Measurements from ENCODE around the gene TNS3. TPM values are rescaled to one million over a fixed set of nuclear protein-coding genes. Genes with fewer than 3 reads are reported as not detected.
"Not testable (repeated sequence)": the region's sequence is repeated elsewhere in the genome, so short reads cannot be mapped to it uniquely, and the experiment has no call there.

Gene TNS3
- total RNA-seq, 5 donors from 2014 or later (not counting 1 experiment from before 2014, with no cell fraction given): 0.58 to 3.7 (median 2.0) TPM

- Histone ChIP-seq H3K27ac (ENCODE audit: low read length) (no peak overlapping the region), H3K4me3 (ENCODE audit: control insufficient read depth in 1 of 2, extremely low read depth in 1 of 2, low read length in 1 of 2) (no peak overlapping the region), H3K36me3 (ENCODE audit: control insufficient read depth in 2 of 2, extremely low read depth in 1 of 2, insufficient read depth in 1 of 2, low read length in 1 of 2) (no peaks in the 10 kb centered on the region), H3K9me3 (no peaks in the 10 kb centered on the region), H3K4me1 (ENCODE audit: control insufficient read depth in 1 of 2, extremely low read depth in 1 of 2, insufficient read depth in 2 of 2, low read length in 2 of 2) (no peaks in the 10 kb centered on the region), H3K27me3 (replicated peaks in 1 of 2; ENCODE audit: control insufficient read depth in 2 of 2, extremely low read depth in 1 of 2, insufficient read depth in 2 of 2, low read length in 1 of 2) (peaks cover 0 to 4% of the 10 kb centered on the region in 2 experiments)
- ChIA-PET POLR2A (no interaction called here), CTCF (no interaction called here)
- no peaks in the 10 kb centered on the region for H3K36me3 Mint-ChIP-seq
- no peak overlapping the region for H3K4me3 Mint-ChIP-seq
- no peaks in the 10 kb centered on the region for H3K4me1 Mint-ChIP-seq
- 91% methylated on average over 5 of the region's 9 CpGs for WGBS (ENCODE audit: insufficient coverage)
- no peak overlapping the region for H3K27ac Mint-ChIP-seq
- DNase-seq: no peak
- peaks cover 6 to 13% of the 10 kb centered on the region in 2 donors for H3K27me3 Mint-ChIP-seq
- peaks cover 0 to 5% (median 0%) of the 10 kb centered on the region in 3 donors for H3K9me3 Mint-ChIP-seq
- ATAC-seq (replicated peaks in 1 of 4): no peak
Observed at GRCh38 chr7:47587976-47588375, 6.1 kb upstream of the TNS3 start.

GRCh38 chr7:47587351-47587750, 5.4 kb upstream of the TNS3 start:
- Mint-ChIP-seq H3K27me3 (peaks cover 12 to 19% of the 10 kb centered on the region in 2 donors), H3K9me3 (peaks cover 0 to 5% (median 0%) of the 10 kb centered on the region in 3 donors), H3K36me3 (no peaks in the 10 kb centered on the region), H3K27ac (no peak overlapping the region), H3K4me1 (no peaks in the 10 kb centered on the region), H3K4me3 (no peak overlapping the region)
- Histone ChIP-seq H3K27me3 (replicated peaks in 1 of 2; ENCODE audit: control insufficient read depth in 2 of 2, extremely low read depth in 1 of 2, insufficient read depth in 2 of 2, low read length in 1 of 2) (peaks cover 0 to 10% of the 10 kb centered on the region in 2 experiments), H3K27ac (ENCODE audit: low read length) (no peak overlapping the region), H3K4me1 (ENCODE audit: control insufficient read depth in 1 of 2, extremely low read depth in 1 of 2, insufficient read depth in 2 of 2, low read length in 2 of 2) (no peaks in the 10 kb centered on the region), H3K36me3 (ENCODE audit: control insufficient read depth in 2 of 2, extremely low read depth in 1 of 2, insufficient read depth in 1 of 2, low read length in 1 of 2) (no peaks in the 10 kb centered on the region), H3K4me3 (ENCODE audit: control insufficient read depth in 1 of 2, extremely low read depth in 1 of 2, low read length in 1 of 2) (no peak overlapping the region), H3K9me3 (no peaks in the 10 kb centered on the region)
- DNase-seq: no peak
- ATAC-seq (replicated peaks in 1 of 4): no peak
- POLR2A ChIA-PET: no interaction called here
- WGBS (ENCODE audit: insufficient coverage): 84% methylated on average over 7 of the region's 7 CpGs
- CTCF ChIA-PET: no interaction called here

GRCh38 chr7:47586925-47587324, 5.0 kb upstream of the TNS3 start:
- Histone ChIP-seq H3K4me3 (ENCODE audit: control insufficient read depth in 1 of 2, extremely low read depth in 1 of 2, low read length in 1 of 2) (no peak overlapping the region), H3K27me3 (replicated peaks in 1 of 2; ENCODE audit: control insufficient read depth in 2 of 2, extremely low read depth in 1 of 2, insufficient read depth in 2 of 2, low read length in 1 of 2) (peaks cover 0 to 13% of the 10 kb centered on the region in 2 experiments), H3K27ac (ENCODE audit: low read length) (no peak overlapping the region), H3K9me3 (no peaks in the 10 kb centered on the region), H3K4me1 (ENCODE audit: control insufficient read depth in 1 of 2, extremely low read depth in 1 of 2, insufficient read depth in 2 of 2, low read length in 2 of 2) (no peaks in the 10 kb centered on the region), H3K36me3 (ENCODE audit: control insufficient read depth in 2 of 2, extremely low read depth in 1 of 2, insufficient read depth in 1 of 2, low read length in 1 of 2) (no peaks in the 10 kb centered on the region)
- Mint-ChIP-seq H3K9me3 (peaks cover 0 to 5% (median 0%) of the 10 kb centered on the region in 3 donors), H3K36me3 (no peaks in the 10 kb centered on the region), H3K4me1 (no peaks in the 10 kb centered on the region), H3K27ac (no peak overlapping the region), H3K4me3 (no peak overlapping the region), H3K27me3 (peaks cover 15 to 19% of the 10 kb centered on the region in 2 donors)
- ChIA-PET CTCF (no interaction called here), POLR2A (no interaction called here)
- DNase-seq (no peak), ATAC-seq (replicated peaks in 1 of 4) (no peak)
- WGBS (ENCODE audit: insufficient coverage): 59% methylated on average over 3 of the region's 3 CpGs

- WGBS (ENCODE audit: insufficient coverage): 97% methylated on average over 4 of the region's 7 CpGs
- H3K36me3 Mint-ChIP-seq; POLR2A ChIA-PET; ATAC-seq (replicated peaks in 1 of 4); H3K36me3 ChIP-seq (ENCODE audit: control insufficient read depth in 2 of 2, extremely low read depth in 1 of 2, insufficient read depth in 1 of 2, low read length in 1 of 2); H3K4me1 Mint-ChIP-seq; H3K4me1 ChIP-seq (ENCODE audit: control insufficient read depth in 1 of 2, extremely low read depth in 1 of 2, insufficient read depth in 2 of 2, low read length in 2 of 2); H3K4me3 Mint-ChIP-seq; H3K27ac ChIP-seq (ENCODE audit: low read length); H3K9me3 ChIP-seq; CTCF ChIA-PET; H3K9me3 Mint-ChIP-seq; H3K27ac Mint-ChIP-seq; DNase-seq; H3K4me3 ChIP-seq (ENCODE audit: control insufficient read depth in 1 of 2, extremely low read depth in 1 of 2, low read length in 1 of 2): not testable (repeated sequence)
- peaks cover 0 to 19% of the 10 kb centered on the region in 2 experiments for H3K27me3 ChIP-seq (replicated peaks in 1 of 2; ENCODE audit: control insufficient read depth in 2 of 2, extremely low read depth in 1 of 2, insufficient read depth in 2 of 2, low read length in 1 of 2)
- H3K27me3 Mint-ChIP-seq: peaks cover 15 to 19% of the 10 kb centered on the region in 2 donors
Observed at GRCh38 chr7:47586161-47586670, 4.3 kb upstream of the TNS3 start.

GRCh38 chr7:47584536-47584895, 2.6 kb upstream of the TNS3 start:
- DNase-seq: no peak
- Histone ChIP-seq H3K4me1 (ENCODE audit: control insufficient read depth in 1 of 2, extremely low read depth in 1 of 2, insufficient read depth in 2 of 2, low read length in 2 of 2) (no peaks in the 10 kb centered on the region), H3K27me3 (replicated peaks in 1 of 2; ENCODE audit: control insufficient read depth in 2 of 2, extremely low read depth in 1 of 2, insufficient read depth in 2 of 2, low read length in 1 of 2) (peaks cover 0 to 24% of the 10 kb centered on the region in 2 experiments), H3K4me3 (ENCODE audit: control insufficient read depth in 1 of 2, extremely low read depth in 1 of 2, low read length in 1 of 2) (no peak overlapping the region), H3K36me3 (ENCODE audit: control insufficient read depth in 2 of 2, extremely low read depth in 1 of 2, insufficient read depth in 1 of 2, low read length in 1 of 2) (no peaks in the 10 kb centered on the region), H3K9me3 (no peaks in the 10 kb centered on the region), H3K27ac (ENCODE audit: low read length) (no peak overlapping the region)
- Mint-ChIP-seq H3K9me3 (peaks cover 0 to 5% (median 0%) of the 10 kb centered on the region in 3 donors), H3K27ac (no peak overlapping the region), H3K4me1 (peaks cover 0 to 3% (median 0%) of the 10 kb centered on the region in 3 donors), H3K27me3 (peaks cover 26 to 29% of the 10 kb centered on the region in 2 donors), H3K4me3 (no peak overlapping the region), H3K36me3 (no peaks in the 10 kb centered on the region)
- ChIA-PET CTCF (no interaction called here), POLR2A (interaction anchor here in 1 of 2 donors (0.6 kb wide), 1 partner anchor 86 kb away, joined by 3 read pairs; no protein-coding TSS in a partner anchor)
- WGBS (ENCODE audit: insufficient coverage): no CpG with 5 or more reads among the region's 2 CpGs
- ATAC-seq (replicated peaks in 1 of 4): no peak

GRCh38 chr7:47583739-47584535, 2.0 kb upstream of the TNS3 start:
- no peaks in the 10 kb centered on the region for H3K9me3 ChIP-seq
- Mint-ChIP-seq H3K27me3 (peaks cover 26 to 29% of the 10 kb centered on the region in 2 donors), H3K4me3 (no peak overlapping the region), H3K4me1 (peaks cover 0 to 4% (median under 1%) of the 10 kb centered on the region in 3 donors), H3K9me3 (peaks cover 0 to 5% (median 0%) of the 10 kb centered on the region in 3 donors), H3K36me3 (no peaks in the 10 kb centered on the region), H3K27ac (no peak overlapping the region)
- ChIA-PET CTCF (no interaction called here), POLR2A (interaction anchor here in 1 of 2 donors (0.6 kb wide), 1 partner anchor 87 kb away, joined by 3 read pairs; no protein-coding TSS in a partner anchor)
- no peak overlapping the region for H3K4me3 ChIP-seq (ENCODE audit: control insufficient read depth in 1 of 2, extremely low read depth in 1 of 2, low read length in 1 of 2)
- no peaks in the 10 kb centered on the region for H3K4me1 ChIP-seq (ENCODE audit: control insufficient read depth in 1 of 2, extremely low read depth in 1 of 2, insufficient read depth in 2 of 2, low read length in 2 of 2)
- 77% methylated on average over 8 of the region's 11 CpGs for WGBS (ENCODE audit: insufficient coverage)
- DNase-seq (no peak), ATAC-seq (replicated peaks in 1 of 4) (no peak)
- H3K36me3 ChIP-seq (ENCODE audit: control insufficient read depth in 2 of 2, extremely low read depth in 1 of 2, insufficient read depth in 1 of 2, low read length in 1 of 2): no peaks in the 10 kb centered on the region
- H3K27me3 ChIP-seq (replicated peaks in 1 of 2; ENCODE audit: control insufficient read depth in 2 of 2, extremely low read depth in 1 of 2, insufficient read depth in 2 of 2, low read length in 1 of 2): peaks cover 0 to 24% of the 10 kb centered on the region in 2 experiments
- no peak overlapping the region for H3K27ac ChIP-seq (ENCODE audit: low read length)
